KOPT-K1 (cell line): Measurements from ENCODE around the gene NTF3.

Experiments
- H3K27ac ChIP-seq: fragments of 200-600 bp; sonication (generic); 2 replicates; pipeline ENCODE4 v1.5.1; 2016; ENCODE audit warnings: antibody characterized with exemption, mild to moderate bottlenecking, low read depth, low read length; ENCODE audit not compliant: poor library complexity, severe bottlenecking
- H3K36me3 ChIP-seq: fragments of 200-600 bp; sonication (generic); 2 replicates; pipeline ENCODE4 v1.5.1; 2017; ENCODE audit warnings: antibody characterized with exemption, mild to moderate bottlenecking, low read length, moderate library complexity; ENCODE audit not compliant: insufficient read depth
- H3K9me3 ChIP-seq: fragments of 200-600 bp; sonication (generic); 2 replicates; pipeline ENCODE4 v1.5.1; 2017; ENCODE audit warnings: antibody characterized with exemption, low read length, mild to moderate bottlenecking; ENCODE audit not compliant: insufficient read depth, poor library complexity, severe bottlenecking

NTF3 gene

GRCh38 chr12:5514545-5514944, 82.6 kb downstream of the NTF3 start:
- Histone ChIP-seq H3K36me3 (no peaks in the 10 kb centered on the region), H3K27ac (no peak overlapping the region), H3K9me3 (no peaks in the 10 kb centered on the region)

GRCh38 chr12:5515458-5515857, 83.5 kb downstream of the NTF3 start:
- Histone ChIP-seq H3K9me3 (no peaks in the 10 kb centered on the region), H3K27ac (no peak overlapping the region), H3K36me3 (no peaks in the 10 kb centered on the region)

DNA sequence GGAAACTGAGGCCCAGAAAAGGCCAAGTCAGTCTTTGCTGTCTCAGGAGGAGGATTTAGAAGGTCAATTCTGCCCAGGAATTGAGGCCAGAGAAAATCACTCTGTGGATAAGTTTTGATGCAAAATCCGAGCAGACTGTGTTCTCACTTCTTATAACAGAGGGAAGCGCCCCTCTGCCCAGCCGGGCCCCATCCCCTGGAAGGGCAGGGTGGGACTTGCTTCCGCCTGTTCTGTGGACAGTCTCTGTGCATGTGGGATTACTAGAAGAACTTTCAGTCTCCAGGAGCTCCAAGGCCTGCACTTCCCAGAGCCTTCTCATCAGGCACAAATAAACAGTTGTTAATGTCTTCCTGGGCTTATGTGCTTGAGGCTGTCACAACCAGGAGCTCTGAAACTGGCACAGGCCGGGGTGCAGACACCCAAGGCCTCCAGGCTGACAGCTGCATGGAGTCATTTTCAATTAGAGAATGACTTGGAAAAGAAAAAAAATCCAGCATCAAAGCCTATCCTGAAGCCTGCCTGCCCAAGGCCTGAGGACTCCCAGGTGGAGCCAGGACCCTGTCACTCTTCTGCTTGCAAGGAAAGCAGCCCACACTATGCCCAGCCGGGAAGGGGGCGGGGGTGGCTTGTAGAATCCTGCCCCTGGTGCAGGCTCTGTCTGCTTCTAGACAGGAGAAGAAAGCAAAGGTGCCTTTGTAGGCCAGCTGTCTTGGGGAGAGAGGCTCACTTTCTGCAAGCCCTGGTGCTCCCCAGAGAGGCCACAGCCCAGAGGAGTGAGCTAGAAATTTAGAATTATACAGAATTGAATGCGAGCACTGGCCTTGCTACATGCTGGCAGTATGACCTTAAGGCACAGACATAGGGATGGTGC, 84.7 kb downstream of the NTF3 start:
- no peak overlapping the region for H3K27ac ChIP-seq
- H3K36me3 ChIP-seq: no peaks in the 10 kb centered on the region
- no peaks in the 10 kb centered on the region for H3K9me3 ChIP-seq

DNA sequence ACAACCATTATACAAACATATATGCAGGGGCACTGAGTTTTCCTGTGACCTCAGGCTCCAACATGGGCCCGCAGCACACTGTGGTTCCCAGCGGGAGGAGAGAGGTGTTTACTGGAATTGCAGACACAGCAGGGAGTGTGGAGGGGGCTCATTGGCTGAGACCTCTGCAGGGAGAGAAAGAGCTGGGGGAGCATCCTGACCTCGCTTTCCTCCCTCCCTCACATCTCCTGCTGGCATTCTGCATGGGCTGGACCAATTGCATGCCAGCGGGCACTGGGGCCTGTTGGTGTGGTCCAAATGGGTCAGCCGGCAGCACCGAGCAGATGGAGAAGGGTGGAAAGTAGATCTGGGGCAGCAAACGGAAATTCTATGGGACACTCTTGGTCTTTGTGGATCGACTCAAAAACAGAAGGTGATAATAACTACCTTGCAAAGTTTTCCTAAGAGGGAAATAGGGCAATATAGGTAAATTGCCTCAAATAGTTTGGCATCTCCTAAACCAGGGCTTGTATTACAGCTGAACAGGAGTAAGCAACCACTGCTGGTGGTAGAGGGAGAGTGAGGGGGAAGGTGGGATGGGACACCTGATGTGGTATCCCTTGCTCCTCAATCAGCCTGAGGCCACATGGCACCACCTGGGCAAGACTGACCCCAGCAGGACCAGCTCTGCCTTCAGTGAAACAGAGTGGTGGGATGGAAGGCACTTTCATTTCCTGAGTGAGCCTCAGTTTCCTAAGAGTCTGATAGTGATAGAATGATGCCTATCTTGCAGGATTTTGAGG, 86.9 kb downstream of the NTF3 start:
- no peaks in the 10 kb centered on the region for H3K9me3 ChIP-seq
- H3K36me3 ChIP-seq: no peaks in the 10 kb centered on the region
- H3K27ac ChIP-seq: no peak overlapping the region

DNA sequence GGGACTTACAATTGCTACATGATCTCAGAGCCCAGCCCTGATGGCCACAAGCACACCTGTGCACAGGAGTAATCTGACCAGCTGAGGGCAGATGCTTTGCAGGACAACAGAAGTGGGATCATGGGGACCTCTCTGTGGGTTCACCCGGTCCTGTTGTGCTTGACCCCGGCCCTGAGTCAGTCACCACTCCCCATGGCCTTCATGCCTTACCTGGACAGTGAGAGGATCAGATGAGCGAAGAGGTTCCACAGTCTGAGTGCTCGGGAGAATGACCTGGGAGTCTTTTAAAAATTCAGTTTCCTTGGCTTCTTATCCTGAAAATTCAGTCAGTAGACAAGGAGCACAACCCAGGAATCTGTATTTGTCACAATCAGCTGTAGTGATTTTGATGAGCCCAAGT, 88.1 kb downstream of the NTF3 start:
- Histone ChIP-seq H3K9me3 (no peaks in the 10 kb centered on the region), H3K36me3 (no peaks in the 10 kb centered on the region), H3K27ac (no peak overlapping the region)

- Histone ChIP-seq H3K36me3 (no peaks in the 10 kb centered on the region), H3K9me3 (no peaks in the 10 kb centered on the region), H3K27ac (no peak overlapping the region)
Observed at GRCh38 chr12:5520831-5521230, 88.9 kb downstream of the NTF3 start.

GRCh38 chr12:5521456-5522325, 89.8 kb downstream of the NTF3 start:
- H3K27ac ChIP-seq: no peak overlapping the region
- H3K36me3 ChIP-seq: no peaks in the 10 kb centered on the region
- H3K9me3 ChIP-seq: no peaks in the 10 kb centered on the region

GRCh38 chr12:5522432-5523335, 90.8 kb downstream of the NTF3 start:
- Histone ChIP-seq H3K36me3 (no peaks in the 10 kb centered on the region), H3K27ac (no peak overlapping the region), H3K9me3 (no peaks in the 10 kb centered on the region)

GRCh38 chr12:5523396-5524115, 91.6 kb downstream of the NTF3 start:
- Histone ChIP-seq H3K36me3 (no peaks in the 10 kb centered on the region), H3K27ac (no peak overlapping the region), H3K9me3 (no peaks in the 10 kb centered on the region)

GRCh38 chr12:5524116-5524768, 92.3 kb downstream of the NTF3 start:
- no peaks in the 10 kb centered on the region for H3K36me3 ChIP-seq
- H3K27ac ChIP-seq: no peak overlapping the region
- H3K9me3 ChIP-seq: no peaks in the 10 kb centered on the region

DNA sequence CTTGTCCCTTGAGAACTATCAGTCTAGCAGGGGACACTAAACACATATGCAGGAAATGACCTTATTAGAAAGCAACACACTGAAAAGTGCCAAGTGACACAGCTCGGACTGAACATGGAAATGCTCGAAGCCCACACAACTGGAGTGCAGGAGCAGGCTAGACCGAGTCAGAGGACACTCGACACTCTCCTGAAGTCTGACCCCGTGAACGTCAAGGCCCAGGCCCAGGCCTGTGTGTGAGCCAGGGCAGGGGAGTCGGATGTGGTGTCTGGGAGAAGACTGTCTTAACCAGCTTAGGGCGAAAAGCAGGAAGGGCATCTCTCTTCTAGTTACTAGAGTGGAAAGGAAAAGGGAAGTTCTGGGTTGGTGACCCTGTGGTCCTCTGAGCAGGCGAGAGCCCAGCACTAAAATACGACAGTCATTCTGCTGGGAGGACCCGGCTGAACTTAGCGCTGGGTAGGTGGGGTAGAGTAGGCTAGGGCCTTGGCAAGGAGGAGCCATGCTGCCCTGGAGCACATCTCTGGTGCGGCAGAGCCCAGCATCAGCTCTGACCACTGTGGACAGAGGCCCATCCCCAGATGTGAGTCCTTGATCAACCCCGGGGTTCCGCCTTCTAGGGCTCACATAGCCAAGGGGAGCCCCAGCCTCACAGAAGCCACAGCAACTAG, 93.0 kb downstream of the NTF3 start:
- no peaks in the 10 kb centered on the region for H3K9me3 ChIP-seq
- no peak overlapping the region for H3K27ac ChIP-seq
- no peaks in the 10 kb centered on the region for H3K36me3 ChIP-seq

GRCh38 chr12:5525783-5526367, 94.0 kb downstream of the NTF3 start:
- Histone ChIP-seq H3K36me3 (no peaks in the 10 kb centered on the region), H3K27ac (no peak overlapping the region), H3K9me3 (no peaks in the 10 kb centered on the region)

- no peak overlapping the region for H3K27ac ChIP-seq
- H3K9me3 ChIP-seq: no peaks in the 10 kb centered on the region
- H3K36me3 ChIP-seq: no peaks in the 10 kb centered on the region
Observed at GRCh38 chr12:5533368-5533767, 101.5 kb downstream of the NTF3 start.
